ENCODE data around the gene MTX1. TPM values are rescaled to one million over a fixed set of nuclear protein-coding genes. Genes with fewer than 3 reads are reported as not detected.
"Not testable (repeated sequence)": the region's sequence is repeated elsewhere in the genome, so short reads cannot be mapped to it uniquely, and the experiment has no call there.

Gene MTX1
- polyA plus RNA-seq, 1 experiment = 72.7 TPM

- CTCF ChIA-PET = interaction anchor here (5.2 kb wide), 1 partner anchor 11 kb away, joined by 32 read pairs; no protein-coding TSS in a partner anchor
- DNase-seq (ENCODE audit: low read depth) = no peak
- no peaks in the 10 kb centered on the region for H3K27me3 ChIP-seq (ENCODE audit: control insufficient read depth, insufficient read depth, low read length)
- H3K36me3 ChIP-seq (ENCODE audit: control insufficient read depth, insufficient read depth, low read length) = 0 out of 2 replicates have a peak, but pooled peaks cover 2% of the 10 kb centered on the region
- POLR2A ChIA-PET = no interaction called here
- no peak for TF ChIP-seq CTCF (IDR thresholded peaks at IDR 0.05; ENCODE audit: insufficient read depth, low read depth, low read length)
- H3K4me3 ChIP-seq (ENCODE audit: low read depth, low read length) = no peak overlapping the region
These were observed 21.6 kb upstream of the MTX1 start for GRCh38 chr1:155186794-155187455.

GRCh38 chr1:155187456-155187891 is 21.0 kb upstream of the MTX1 start:
- ChIA-PET CTCF (interaction anchor here (5.2 kb wide), 1 partner anchor 12 kb away, joined by 32 read pairs; no protein-coding TSS in a partner anchor), POLR2A (no interaction called here)
- DNase-seq (ENCODE audit: low read depth) = no peak
- no peaks in the 10 kb centered on the region for H3K36me3 ChIP-seq (ENCODE audit: control insufficient read depth, insufficient read depth, low read length)
- no peaks in the 10 kb centered on the region for H3K27me3 ChIP-seq (ENCODE audit: control insufficient read depth, insufficient read depth, low read length)
- H3K4me3 ChIP-seq (ENCODE audit: low read depth, low read length) = no peak overlapping the region
- no peak for TF ChIP-seq CTCF (IDR thresholded peaks at IDR 0.05; ENCODE audit: insufficient read depth, low read depth, low read length)

GRCh38 chr1:155188268-155188667 is 20.2 kb upstream of the MTX1 start:
- TF ChIP-seq CTCF (IDR thresholded peaks at IDR 0.05; ENCODE audit: insufficient read depth, low read depth, low read length) = no peak
- POLR2A ChIA-PET = no interaction called here
- no peak for DNase-seq (ENCODE audit: low read depth)
- no peak overlapping the region for H3K4me3 ChIP-seq (ENCODE audit: low read depth, low read length)
- H3K27me3 ChIP-seq (ENCODE audit: control insufficient read depth, insufficient read depth, low read length) = no peaks in the 10 kb centered on the region
- H3K36me3 ChIP-seq (ENCODE audit: control insufficient read depth, insufficient read depth, low read length) = no peaks in the 10 kb centered on the region
- CTCF ChIA-PET = interaction anchor here (5.2 kb wide), 1 partner anchor 12 kb away, joined by 32 read pairs; no protein-coding TSS in a partner anchor

- DNase-seq (ENCODE audit: low read depth); POLR2A ChIA-PET; H3K36me3 ChIP-seq (ENCODE audit: control insufficient read depth, insufficient read depth, low read length); H3K27me3 ChIP-seq (ENCODE audit: control insufficient read depth, insufficient read depth, low read length); CTCF ChIA-PET; H3K4me3 ChIP-seq (ENCODE audit: low read depth, low read length): not testable (repeated sequence)
These were observed 18.6 kb upstream of the MTX1 start for GRCh38 chr1:155189926-155190325.

GRCh38 chr1:155191904-155192303 is 16.6 kb upstream of the MTX1 start:
- Histone ChIP-seq H3K4me3 (ENCODE audit: low read depth, low read length) (no peak overlapping the region), H3K27me3 (ENCODE audit: control insufficient read depth, insufficient read depth, low read length) (no peaks in the 10 kb centered on the region), H3K36me3 (ENCODE audit: control insufficient read depth, insufficient read depth, low read length) (peaks cover 3% of the 10 kb centered on the region)
- no peak for TF ChIP-seq CTCF (IDR thresholded peaks at IDR 0.05; ENCODE audit: insufficient read depth, low read depth, low read length)
- DNase-seq (ENCODE audit: low read depth) = no peak
- ChIA-PET CTCF (interaction anchor here (2.2 to 7.5 kb wide), 3 partner anchors 8 to 15 kb away, joined by 12 to 147 read pairs (median 79); partner anchors contain the start of genes KRTCAP2, MTX1, THBS3 and TRIM46), POLR2A (no interaction called here)
